Smooth muscle cell (in vitro differentiated cells): Measurements from ENCODE around the gene GPR52. TPM values are rescaled to one million over a fixed set of nuclear protein-coding genes. Genes with fewer than 3 reads are reported as not detected.

ENCODE experiments used
- DNase-seq: peaks from one replicate; lab custom pipeline; 2025; ENCODE audit not compliant: unreplicated experiment; lab: John Stamatoyannopoulos, UW
- H2AFZ ChIP-seq: fragments of 200-600 bp; sonication (generic); 2 replicates; pipeline ENCODE4 v1.6.0; 2016; ENCODE audit warnings: antibody characterized with exemption, low read depth, mild to moderate bottlenecking
- H3F3A ChIP-seq: fragments of 200-600 bp; sonication (generic); 2 replicates; pipeline ENCODE4 v1.6.0; 2017; ENCODE audit warnings: antibody characterized with exemption, low read depth
- H3K27ac ChIP-seq: fragments of 200-600 bp; sonication (generic); 2 replicates; pipeline ENCODE4 v1.5.1; 2016; ENCODE audit warnings: low read depth, mild to moderate bottlenecking
- H3K27me3 ChIP-seq: fragments of 200-600 bp; sonication (generic); 2 replicates; pipeline ENCODE4 v1.6.1; 2016; ENCODE audit warnings: low read depth, mild to moderate bottlenecking
- H3K36me3 ChIP-seq: fragments of 200-600 bp; sonication (generic); 2 replicates; pipeline ENCODE4 v1.5.1; 2016; ENCODE audit warnings: low read depth
- H3K4me1 ChIP-seq: fragments of 200-600 bp; sonication (generic); 2 replicates; pipeline ENCODE4 v1.5.1; 2016; ENCODE audit warnings: low read depth
- H3K4me2 ChIP-seq: fragments of 200-600 bp; sonication (generic); 2 replicates; pipeline ENCODE4 v1.6.0; 2016; ENCODE audit warnings: mild to moderate bottlenecking
- H3K4me3 ChIP-seq: fragments of 200-600 bp; sonication (generic); 2 replicates; pipeline ENCODE4 v1.5.1; 2016; ENCODE audit warnings: mild to moderate bottlenecking
- H3K79me2 ChIP-seq: fragments of 200-600 bp; sonication (generic); 2 replicates; pipeline ENCODE4 v1.6.0; 2016; ENCODE audit warnings: low read depth, mild to moderate bottlenecking
- H3K9ac ChIP-seq: fragments of 200-600 bp; sonication (generic); 2 replicates; pipeline ENCODE4 v1.6.0; 2016; ENCODE audit warnings: low read depth
- H3K9me3 ChIP-seq: fragments of 200-600 bp; sonication (generic); replicated peaks from 2 replicates; pipeline ENCODE4 v1.5.1; 2016; ENCODE audit warnings: low read depth
- H4K20me1 ChIP-seq: fragments of 200-600 bp; sonication (generic); 2 replicates; pipeline ENCODE4 v1.6.0; 2016; ENCODE audit warnings: low read depth
- WGBS: methylation state at CpG from one replicate; pipeline ENCODE4 v1.1.7; 2016; ENCODE audit warnings: low lambda C conversion rate; 5-methylcytosine and 5-hydroxymethylcytosine counted together
- polyA plus RNA-seq: library from polyadenylated mRNA; unstranded; fragments of >200 nt; fragmentation: Nextera tagmentation; extraction: Ambion mirVana; gene quantifications from 2 replicates; pipeline ENCODE4 v1.2.1, GENCODE V29; 2016
- total RNA-seq: library from RNA; depleted of rRNA; stranded (reverse); fragments of >200 nt; gene quantifications from 2 replicates; pipeline ENCODE4 v1.2.3, GENCODE V29; 2014
- TF ChIP-seq, protein P1 (sequence below): fragments of 200-600 bp; sonication (generic); IDR thresholded peaks from 2 replicates; pipeline ENCODE4 v1.5.1; 2017; ENCODE audit warnings: borderline replicate concordance, mild to moderate bottlenecking, antibody characterized with exemption; ENCODE audit not compliant: insufficient read depth, poor library complexity, severe bottlenecking

GPR52 gene
- total and polyA plus RNA-seq, 2 experiments from 2014 or later = 0.54 TPM; not detected in 1

DNA sequence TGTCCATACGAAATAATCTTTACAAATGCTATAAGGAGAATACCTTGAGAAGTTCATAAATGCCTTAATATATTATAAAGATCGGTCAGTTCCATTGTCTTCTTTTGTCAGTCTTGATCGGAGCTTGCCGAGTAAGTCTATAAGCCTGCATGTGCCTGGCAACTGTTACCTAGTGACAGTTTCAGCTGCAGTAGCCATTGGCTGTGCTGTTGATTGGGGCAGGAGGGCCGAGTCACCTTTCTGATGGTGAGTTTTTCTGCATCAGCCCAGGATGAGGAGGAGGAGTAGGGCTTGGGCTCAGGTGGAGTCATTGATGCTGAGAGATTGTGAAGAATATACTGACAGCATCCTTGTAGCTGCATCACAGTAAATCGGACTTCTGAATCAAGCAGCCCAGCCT lies 1.9 kb upstream of the GPR52 start:
- H4K20me1 ChIP-seq = no peaks in the 10 kb centered on the region
- 77% methylated on average over 6 of the region's 6 CpGs for WGBS
- H3F3A ChIP-seq = no peaks in the 10 kb centered on the region
- H3K9ac ChIP-seq = no peak overlapping the region
- H3K27me3 ChIP-seq = no peaks in the 10 kb centered on the region
- no peaks in the 10 kb centered on the region for H3K4me1 ChIP-seq
- H3K4me2 ChIP-seq = no peak overlapping the region
- TF ChIP-seq, protein P1, sequence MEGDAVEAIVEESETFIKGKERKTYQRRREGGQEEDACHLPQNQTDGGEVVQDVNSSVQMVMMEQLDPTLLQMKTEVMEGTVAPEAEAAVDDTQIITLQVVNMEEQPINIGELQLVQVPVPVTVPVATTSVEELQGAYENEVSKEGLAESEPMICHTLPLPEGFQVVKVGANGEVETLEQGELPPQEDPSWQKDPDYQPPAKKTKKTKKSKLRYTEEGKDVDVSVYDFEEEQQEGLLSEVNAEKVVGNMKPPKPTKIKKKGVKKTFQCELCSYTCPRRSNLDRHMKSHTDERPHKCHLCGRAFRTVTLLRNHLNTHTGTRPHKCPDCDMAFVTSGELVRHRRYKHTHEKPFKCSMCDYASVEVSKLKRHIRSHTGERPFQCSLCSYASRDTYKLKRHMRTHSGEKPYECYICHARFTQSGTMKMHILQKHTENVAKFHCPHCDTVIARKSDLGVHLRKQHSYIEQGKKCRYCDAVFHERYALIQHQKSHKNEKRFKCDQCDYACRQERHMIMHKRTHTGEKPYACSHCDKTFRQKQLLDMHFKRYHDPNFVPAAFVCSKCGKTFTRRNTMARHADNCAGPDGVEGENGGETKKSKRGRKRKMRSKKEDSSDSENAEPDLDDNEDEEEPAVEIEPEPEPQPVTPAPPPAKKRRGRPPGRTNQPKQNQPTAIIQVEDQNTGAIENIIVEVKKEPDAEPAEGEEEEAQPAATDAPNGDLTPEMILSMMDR = no peak
- H3K9me3 ChIP-seq = no peaks in the 10 kb centered on the region
- no peak overlapping the region for H3K4me3 ChIP-seq
- no peak overlapping the region for H2AFZ ChIP-seq
- H3K36me3 ChIP-seq = no peaks in the 10 kb centered on the region
- DNase-seq = no peak
- no peaks in the 10 kb centered on the region for H3K79me2 ChIP-seq
- H3K27ac ChIP-seq = no peak overlapping the region

DNA sequence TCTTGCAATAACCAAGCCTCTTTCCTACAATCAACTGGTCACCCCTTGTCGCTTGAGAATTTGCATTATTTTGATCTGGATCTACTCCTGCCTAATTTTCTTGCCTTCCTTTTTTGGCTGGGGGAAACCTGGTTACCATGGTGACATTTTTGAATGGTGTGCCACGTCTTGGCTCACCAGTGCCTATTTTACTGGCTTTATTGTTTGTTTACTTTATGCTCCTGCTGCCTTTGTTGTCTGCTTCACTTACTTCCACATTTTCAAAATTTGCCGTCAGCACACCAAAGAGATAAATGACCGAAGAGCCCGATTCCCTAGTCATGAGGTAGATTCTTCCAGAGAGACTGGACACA lies 743 bp downstream of the GPR52 start:
- no peaks in the 10 kb centered on the region for H3K4me1 ChIP-seq
- TF ChIP-seq, protein P1 = no peak
- WGBS = 85% methylated on average over 5 of the region's 5 CpGs
- no peak overlapping the region for H3K4me3 ChIP-seq
- H2AFZ ChIP-seq = no peak overlapping the region
- H3F3A ChIP-seq = no peaks in the 10 kb centered on the region
- H3K27ac ChIP-seq = no peak overlapping the region
- no peaks in the 10 kb centered on the region for H4K20me1 ChIP-seq
- no peaks in the 10 kb centered on the region for H3K9me3 ChIP-seq
- H3K4me2 ChIP-seq = no peak overlapping the region
- no peak overlapping the region for H3K9ac ChIP-seq
- no peaks in the 10 kb centered on the region for H3K79me2 ChIP-seq
- H3K36me3 ChIP-seq = no peaks in the 10 kb centered on the region
- H3K27me3 ChIP-seq = no peaks in the 10 kb centered on the region
- no peak for DNase-seq

DNA sequence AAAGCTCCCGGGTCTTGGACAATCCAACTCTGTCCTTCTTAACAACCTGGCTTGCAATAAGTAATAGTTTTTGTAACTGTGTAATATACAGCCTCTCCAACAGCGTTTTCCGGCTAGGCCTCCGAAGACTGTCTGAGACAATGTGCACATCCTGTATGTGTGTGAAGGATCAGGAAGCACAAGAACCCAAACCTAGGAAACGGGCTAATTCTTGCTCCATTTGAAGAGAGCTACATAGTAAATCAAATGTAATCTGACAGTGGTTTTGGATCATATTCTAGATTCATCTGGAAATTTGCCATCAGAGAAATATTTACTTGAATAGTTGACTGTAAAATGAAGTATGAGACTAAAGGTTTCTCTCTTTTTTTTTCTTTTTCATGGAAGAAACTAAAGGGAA lies 1.2 kb downstream of the GPR52 start:
- Histone ChIP-seq H3K27me3 (no peaks in the 10 kb centered on the region), H3K9me3 (no peaks in the 10 kb centered on the region), H3K4me3 (no peak overlapping the region), H3K4me2 (no peak overlapping the region), H3K9ac (no peak overlapping the region), H2AFZ (no peak overlapping the region), H3K4me1 (no peaks in the 10 kb centered on the region), H4K20me1 (no peaks in the 10 kb centered on the region), H3F3A (no peaks in the 10 kb centered on the region), H3K36me3 (no peaks in the 10 kb centered on the region), H3K27ac (no peak overlapping the region), H3K79me2 (no peaks in the 10 kb centered on the region)
- 96% methylated on average over 5 of the region's 5 CpGs for WGBS
- TF ChIP-seq, protein P1 = no peak
- no peak for DNase-seq

DNA sequence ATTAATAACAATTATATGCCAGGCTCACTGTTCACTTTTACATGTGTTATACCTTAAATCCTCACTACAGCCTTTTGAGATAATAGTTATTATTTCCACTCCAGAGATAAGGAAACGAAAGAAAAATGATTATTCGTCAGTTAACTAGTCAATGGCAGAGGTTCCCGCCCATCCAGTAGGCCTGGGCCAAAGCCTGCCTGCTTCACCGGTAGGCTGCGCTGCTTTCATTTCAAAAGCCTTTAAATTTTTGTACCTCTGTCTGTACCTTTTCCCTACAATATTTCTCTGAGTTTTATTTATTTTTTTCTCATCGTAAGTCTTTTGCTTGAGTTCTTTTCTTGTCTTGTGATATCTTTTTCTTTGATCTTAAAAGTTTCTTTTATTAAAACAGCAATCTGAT lies 3.6 kb downstream of the GPR52 start:
- H3K27me3 ChIP-seq = no peaks in the 10 kb centered on the region
- no peak overlapping the region for H2AFZ ChIP-seq
- no peak overlapping the region for H3K9ac ChIP-seq
- no peaks in the 10 kb centered on the region for H3K36me3 ChIP-seq
- H3K4me1 ChIP-seq = no peaks in the 10 kb centered on the region
- 90% methylated on average over 6 of the region's 6 CpGs for WGBS
- H3F3A ChIP-seq = no peaks in the 10 kb centered on the region
- H3K4me3 ChIP-seq = no peak overlapping the region
- H3K4me2 ChIP-seq = no peak overlapping the region
- TF ChIP-seq, protein P1 = no peak
- no peak for DNase-seq
- H3K27ac ChIP-seq = no peak overlapping the region
- H4K20me1 ChIP-seq = no peaks in the 10 kb centered on the region
- no peaks in the 10 kb centered on the region for H3K79me2 ChIP-seq
- H3K9me3 ChIP-seq = no peaks in the 10 kb centered on the region
